Endodermal cell (in vitro differentiated cells): Measurements from ENCODE around the gene UBB. TPM values are rescaled to one million over a fixed set of nuclear protein-coding genes. Genes with fewer than 3 reads are reported as not detected.
A peak's percentile ranks its signal among the peaks of the same experiment; 100 is the strongest.

ENCODE experiments used
- DNase-seq: peaks from one replicate; pipeline ENCODE4 v3.0.0-alpha.2; 2017
- H3K27ac ChIP-seq: 2 replicates; pipeline ENCODE4 v1.5.1; 2013; ENCODE audit warnings: mild to moderate bottlenecking, low read depth, low read length, moderate library complexity
- H3K27me3 ChIP-seq: 2 replicates; pipeline ENCODE4 v1.6.1; 2013; ENCODE audit warnings: mild to moderate bottlenecking, low read length, moderate library complexity; ENCODE audit not compliant: insufficient read depth, control insufficient read depth, poor library complexity, severe bottlenecking
- H3K36me3 ChIP-seq: 2 replicates; pipeline ENCODE4 v1.7.0; 2013; ENCODE audit warnings: mild to moderate bottlenecking, low read length, moderate library complexity; ENCODE audit not compliant: control insufficient read depth, insufficient read depth
- H3K4me1 ChIP-seq: one replicate; pipeline ENCODE4 v1.7.0; 2013; ENCODE audit warnings: low read length; ENCODE audit not compliant: control insufficient read depth, insufficient read depth
- H3K4me3 ChIP-seq: 2 replicates; pipeline ENCODE4 v1.5.1; 2013; ENCODE audit warnings: mild to moderate bottlenecking, low read length, moderate library complexity
- H3K9ac ChIP-seq: 2 replicates; pipeline ENCODE4 v1.6.1; 2013; ENCODE audit warnings: mild to moderate bottlenecking, low read length, moderate library complexity; ENCODE audit not compliant: poor library complexity, severe bottlenecking; ENCODE audit errors: extremely low read depth
- H3K9me3 ChIP-seq: 2 replicates; pipeline ENCODE4 v1.6.1; 2013; ENCODE audit warnings: mild to moderate bottlenecking, low read length, moderate library complexity; ENCODE audit not compliant: control insufficient read depth
- H3K27ac Mint-ChIP-seq: 2 replicates; pipeline ENCODE4 v1.8.0; 2020; ENCODE audit warnings: mixed read lengths
- H3K27me3 Mint-ChIP-seq: 2 replicates; pipeline ENCODE4 v1.8.0; 2021; ENCODE audit warnings: mild to moderate bottlenecking, mixed read lengths; ENCODE audit not compliant: insufficient read depth
- H3K36me3 Mint-ChIP-seq: 2 replicates; pipeline ENCODE4 v1.8.0; 2020; ENCODE audit warnings: low read depth, mixed read lengths
- H3K4me1 Mint-ChIP-seq: 2 replicates; pipeline ENCODE4 v1.8.0; 2020; ENCODE audit warnings: mixed read lengths
- H3K4me3 Mint-ChIP-seq: 2 replicates; pipeline ENCODE4 v1.8.0; 2020; ENCODE audit warnings: mild to moderate bottlenecking, moderate library complexity, mixed read lengths
- H3K9me3 Mint-ChIP-seq: 2 replicates; pipeline ENCODE4 v1.8.0; 2020; ENCODE audit warnings: mild to moderate bottlenecking, mixed read lengths
- WGBS, 2 experiments: methylation state at CpG; one replicate each; pipeline versions ENCODE4 v1.1.5 to v1.1.7; 2013; ENCODE audit warnings: missing lambda C conversion rate in 2 of 2, mixed read lengths in 1 of 2; ENCODE audit not compliant: insufficient coverage in 1 of 2, insufficient read length in 1 of 2; 5-methylcytosine and 5-hydroxymethylcytosine counted together
- total RNA-seq, 2 donors: library from RNA; stranded (reverse); fragmentation: NEBNext Ultra II Directional in 1 of 2; extraction: Animal tissue kit (Norgen Biotek cat#: 25700) in 1 of 2; gene quantifications; 2 replicates in 1 of 2; 3 replicates in 1 of 2; pipeline ENCODE4 v1.2.1, GENCODE V29; 2021
- TF ChIP-seq, protein P1 (sequence below): fragments of 200-600 bp; sonication (generic); conservative IDR thresholded peaks from 2 replicates; pipeline ENCODE4 v1.5.0; 2021; ENCODE audit warnings: antibody characterized with exemption, mild to moderate bottlenecking

The UBB gene
- total RNA-seq, 2 donors from 2014 or later: 1,658 to 1,721 TPM

- H3K36me3 ChIP-seq: peaks cover 22% of the 10 kb centered on the region
- WGBS, 2 experiments: 0% methylated on average over 5 to 75 of the region's 75 CpGs
- H3K27me3 ChIP-seq: no peaks in the 10 kb centered on the region
- Mint-ChIP-seq H3K27ac (peak overlapping the region; percentile 98), H3K27me3 (peaks cover 17% of the 10 kb centered on the region), H3K4me3 (peak overlapping the region; percentile 92), H3K4me1 (peaks cover 8% of the 10 kb centered on the region), H3K36me3 (peaks cover 13% of the 10 kb centered on the region), H3K9me3 (no peaks in the 10 kb centered on the region)
- peak overlapping the region; percentile 92 for H3K9ac ChIP-seq
- TF ChIP-seq, protein P1, sequence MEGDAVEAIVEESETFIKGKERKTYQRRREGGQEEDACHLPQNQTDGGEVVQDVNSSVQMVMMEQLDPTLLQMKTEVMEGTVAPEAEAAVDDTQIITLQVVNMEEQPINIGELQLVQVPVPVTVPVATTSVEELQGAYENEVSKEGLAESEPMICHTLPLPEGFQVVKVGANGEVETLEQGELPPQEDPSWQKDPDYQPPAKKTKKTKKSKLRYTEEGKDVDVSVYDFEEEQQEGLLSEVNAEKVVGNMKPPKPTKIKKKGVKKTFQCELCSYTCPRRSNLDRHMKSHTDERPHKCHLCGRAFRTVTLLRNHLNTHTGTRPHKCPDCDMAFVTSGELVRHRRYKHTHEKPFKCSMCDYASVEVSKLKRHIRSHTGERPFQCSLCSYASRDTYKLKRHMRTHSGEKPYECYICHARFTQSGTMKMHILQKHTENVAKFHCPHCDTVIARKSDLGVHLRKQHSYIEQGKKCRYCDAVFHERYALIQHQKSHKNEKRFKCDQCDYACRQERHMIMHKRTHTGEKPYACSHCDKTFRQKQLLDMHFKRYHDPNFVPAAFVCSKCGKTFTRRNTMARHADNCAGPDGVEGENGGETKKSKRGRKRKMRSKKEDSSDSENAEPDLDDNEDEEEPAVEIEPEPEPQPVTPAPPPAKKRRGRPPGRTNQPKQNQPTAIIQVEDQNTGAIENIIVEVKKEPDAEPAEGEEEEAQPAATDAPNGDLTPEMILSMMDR: no peak
- DNase-seq: peak; percentile 91
- H3K4me1 ChIP-seq: no peaks in the 10 kb centered on the region
- H3K4me3 ChIP-seq: peak overlapping the region; percentile 93
- H3K27ac ChIP-seq: peak overlapping the region; percentile 96
- H3K9me3 ChIP-seq: no peaks in the 10 kb centered on the region
These were observed 28.1 kb upstream of the UBB start for GRCh38 chr17:16352667-16353316.

DNA sequence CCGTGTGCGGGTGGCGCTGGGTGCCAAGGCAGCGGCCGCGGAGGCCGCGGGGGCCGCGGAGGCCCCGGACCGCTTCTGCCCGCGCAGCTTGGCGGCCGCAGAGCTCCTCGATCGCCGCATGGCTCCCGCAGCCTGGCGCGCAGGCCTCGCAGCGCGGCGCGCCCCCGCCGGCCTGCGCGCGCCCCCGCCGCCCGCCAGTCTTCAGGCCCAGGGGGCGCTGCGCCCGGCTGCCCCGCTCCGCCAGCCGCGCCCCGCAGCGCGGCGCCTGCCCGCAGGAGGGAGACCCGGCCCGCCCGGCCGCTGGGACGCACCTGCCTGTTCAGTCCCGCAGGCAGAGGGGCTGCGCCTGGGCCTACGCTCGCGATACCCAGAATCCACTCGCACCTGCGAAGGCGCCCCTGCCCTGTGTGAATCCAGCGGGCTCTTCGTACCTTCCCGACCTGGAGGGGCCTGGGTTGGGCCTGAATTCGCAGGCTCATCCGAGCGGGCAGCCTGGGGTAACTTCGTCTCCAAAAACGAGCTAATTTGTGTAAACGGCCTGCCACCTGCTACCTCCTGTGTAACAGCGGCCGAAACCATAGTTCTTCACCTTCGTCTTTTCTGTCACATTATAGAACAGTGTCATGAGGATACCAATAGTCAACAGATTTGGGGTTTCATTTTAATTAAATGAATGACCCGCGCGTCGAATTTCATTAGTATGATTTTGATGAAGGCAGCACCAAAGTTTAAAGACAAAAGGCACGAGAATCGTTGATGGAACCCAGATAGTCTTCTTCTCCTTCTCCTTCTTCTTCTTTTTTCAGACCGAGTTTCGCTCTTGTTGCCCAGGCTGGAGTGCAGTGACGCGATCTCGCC lies 27.3 kb upstream of the UBB start, which contains the start of gene CENPV:
Gene CENPV (minus strand): TSS at position 153 of the 858 bp plus-strand sequence. CDS start 33 bp downstream, at position 120.
- H3K27ac Mint-ChIP-seq: peak within 1 kb of the TSS; percentile 98
- H3K27ac ChIP-seq: peak within 1 kb of the TSS; percentile 96

DNA sequence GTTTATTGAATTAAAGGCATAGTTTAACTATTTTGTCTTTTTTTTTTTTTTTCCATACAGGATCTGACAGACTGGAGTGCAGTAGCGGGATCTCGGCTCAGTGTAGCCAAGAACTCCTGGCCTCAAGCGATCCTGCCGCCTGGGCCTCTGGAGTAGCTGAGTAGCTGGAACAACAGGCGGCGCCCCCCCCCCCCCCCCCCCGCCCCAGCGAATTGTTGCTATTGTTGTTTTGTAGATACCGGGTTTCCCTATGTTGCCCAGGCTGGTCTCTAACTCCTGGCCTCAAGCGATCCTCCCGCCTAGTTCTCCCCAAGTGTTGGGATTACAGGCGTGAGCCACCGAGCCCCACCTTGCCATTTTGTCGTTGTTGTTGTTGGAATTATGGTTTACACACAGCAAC lies 26.3 kb upstream of the UBB start:
- Mint-ChIP-seq H3K4me3 (no peak overlapping the region), H3K27me3 (peaks cover 20% of the 10 kb centered on the region), H3K9me3 (no peaks in the 10 kb centered on the region), H3K36me3 (peaks cover 5% of the 10 kb centered on the region), H3K4me1 (peaks cover 8% of the 10 kb centered on the region), H3K27ac (no peak overlapping the region)
- no peak overlapping the region for H3K4me3 ChIP-seq
- no peak overlapping the region for H3K9ac ChIP-seq
- 93 to 97% methylated on average over 10 to 12 of the region's 14 CpGs for WGBS, 2 experiments
- no peaks in the 10 kb centered on the region for H3K9me3 ChIP-seq
- no peak overlapping the region for H3K27ac ChIP-seq
- DNase-seq: peak; percentile 66
- H3K27me3 ChIP-seq: no peaks in the 10 kb centered on the region
- TF ChIP-seq, protein P1: no peak
- no peaks in the 10 kb centered on the region for H3K4me1 ChIP-seq
- H3K36me3 ChIP-seq: peaks cover 5% of the 10 kb centered on the region

More for the DNA sequence above, 27.3 kb upstream of the UBB start, which contains the start of gene CENPV:
- TF ChIP-seq, protein P1: no peak
- peak; percentile 97 for DNase-seq
- peaks cover 8% of the 10 kb centered on the region for H3K4me1 Mint-ChIP-seq
- no peaks in the 10 kb centered on the region for H3K4me1 ChIP-seq
- H3K27me3 ChIP-seq: no peaks in the 10 kb centered on the region
- H3K9me3 ChIP-seq: no peaks in the 10 kb centered on the region
- H3K9ac ChIP-seq: peak within 1 kb of the TSS; percentile 92
- peaks cover 20% of the 10 kb centered on the region for H3K27me3 Mint-ChIP-seq
- peaks cover 15% of the 10 kb centered on the region for H3K36me3 ChIP-seq
- H3K4me3 Mint-ChIP-seq: peak within 1 kb of the TSS; percentile 92
- peaks cover 13% of the 10 kb centered on the region for H3K36me3 Mint-ChIP-seq
- H3K9me3 Mint-ChIP-seq: no peaks in the 10 kb centered on the region
- peak within 1 kb of the TSS; percentile 93 for H3K4me3 ChIP-seq
- WGBS, 2 experiments: 19 to 30% methylated on average over 50 to 83 of the region's 83 CpGs
